Coronary artery (tissue), 2 donors: ENCODE measurements around the gene ACKR3.

Experiments
- DNase-seq: peaks from one replicate; pipeline ENCODE4 v3.0.0-alpha.2; 2017; ENCODE audit warnings: low spot score
- H3K27ac ChIP-seq, 2 donors: fragments of 200-600 bp; sonication (generic); one replicate each; pipeline ENCODE4 v1.5.1; 2016 to 2019
- H3K4me3 ChIP-seq: fragments of 200-600 bp; sonication (generic); 2 replicates; pipeline ENCODE4 v1.5.1; 2016; ENCODE audit warnings: mild to moderate bottlenecking, moderate library complexity
- TF ChIP-seq, protein P1 (sequence below): fragments of 200-600 bp; sonication (generic); IDR thresholded peaks from one replicate; pipeline ENCODE4 v1.5.1; 2019; ENCODE audit warnings: antibody characterized with exemption

ACKR3 gene

DNA sequence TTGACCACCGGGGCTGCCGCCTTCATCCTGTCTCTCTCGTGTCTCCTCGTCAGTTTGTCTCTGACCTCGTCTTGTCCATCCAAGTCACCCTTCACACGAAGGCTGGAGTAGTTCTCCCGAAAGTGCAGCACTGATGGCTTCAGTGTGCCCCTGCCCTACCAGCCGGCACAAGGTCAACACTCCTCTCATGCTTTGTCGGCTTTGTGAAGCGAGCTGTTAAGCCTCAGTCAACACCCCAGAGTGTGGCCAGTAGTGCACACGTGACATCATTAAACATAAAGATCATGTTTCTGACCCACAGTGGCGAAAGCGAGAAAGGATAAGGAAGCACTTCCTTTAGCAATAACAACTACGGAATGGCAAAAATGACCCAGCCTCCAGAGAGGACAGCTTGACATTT, 23.2 kb downstream of the ACKR3 start:
- no peak for DNase-seq
- TF ChIP-seq, protein P1, sequence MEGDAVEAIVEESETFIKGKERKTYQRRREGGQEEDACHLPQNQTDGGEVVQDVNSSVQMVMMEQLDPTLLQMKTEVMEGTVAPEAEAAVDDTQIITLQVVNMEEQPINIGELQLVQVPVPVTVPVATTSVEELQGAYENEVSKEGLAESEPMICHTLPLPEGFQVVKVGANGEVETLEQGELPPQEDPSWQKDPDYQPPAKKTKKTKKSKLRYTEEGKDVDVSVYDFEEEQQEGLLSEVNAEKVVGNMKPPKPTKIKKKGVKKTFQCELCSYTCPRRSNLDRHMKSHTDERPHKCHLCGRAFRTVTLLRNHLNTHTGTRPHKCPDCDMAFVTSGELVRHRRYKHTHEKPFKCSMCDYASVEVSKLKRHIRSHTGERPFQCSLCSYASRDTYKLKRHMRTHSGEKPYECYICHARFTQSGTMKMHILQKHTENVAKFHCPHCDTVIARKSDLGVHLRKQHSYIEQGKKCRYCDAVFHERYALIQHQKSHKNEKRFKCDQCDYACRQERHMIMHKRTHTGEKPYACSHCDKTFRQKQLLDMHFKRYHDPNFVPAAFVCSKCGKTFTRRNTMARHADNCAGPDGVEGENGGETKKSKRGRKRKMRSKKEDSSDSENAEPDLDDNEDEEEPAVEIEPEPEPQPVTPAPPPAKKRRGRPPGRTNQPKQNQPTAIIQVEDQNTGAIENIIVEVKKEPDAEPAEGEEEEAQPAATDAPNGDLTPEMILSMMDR = no peak
- no peak overlapping the region for H3K27ac ChIP-seq
- no peak overlapping the region for H3K4me3 ChIP-seq

DNA sequence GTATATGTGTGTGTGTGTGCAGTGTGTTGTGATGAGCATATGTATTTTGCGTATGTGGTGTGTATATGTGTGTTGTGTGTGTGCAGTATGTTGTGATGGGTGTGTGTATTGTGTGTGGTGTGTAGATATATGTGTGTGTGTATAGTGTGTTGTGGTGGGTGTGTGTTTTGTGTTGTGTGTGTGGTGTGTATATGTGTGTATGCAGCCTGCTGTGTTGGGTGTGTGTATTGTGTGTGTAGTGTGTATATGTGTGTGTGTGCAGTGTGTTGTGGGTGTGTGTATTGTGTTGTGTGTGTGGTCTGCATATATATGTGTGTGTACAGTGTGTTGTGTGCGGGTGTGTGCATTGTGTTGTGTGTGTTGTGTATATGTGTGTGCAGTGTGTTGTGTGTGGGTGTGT, 23.9 kb downstream of the ACKR3 start:
- TF ChIP-seq, protein P1 = no peak
- H3K4me3 ChIP-seq = no peak overlapping the region
- H3K27ac ChIP-seq = no peak overlapping the region
- DNase-seq = no peak

DNA sequence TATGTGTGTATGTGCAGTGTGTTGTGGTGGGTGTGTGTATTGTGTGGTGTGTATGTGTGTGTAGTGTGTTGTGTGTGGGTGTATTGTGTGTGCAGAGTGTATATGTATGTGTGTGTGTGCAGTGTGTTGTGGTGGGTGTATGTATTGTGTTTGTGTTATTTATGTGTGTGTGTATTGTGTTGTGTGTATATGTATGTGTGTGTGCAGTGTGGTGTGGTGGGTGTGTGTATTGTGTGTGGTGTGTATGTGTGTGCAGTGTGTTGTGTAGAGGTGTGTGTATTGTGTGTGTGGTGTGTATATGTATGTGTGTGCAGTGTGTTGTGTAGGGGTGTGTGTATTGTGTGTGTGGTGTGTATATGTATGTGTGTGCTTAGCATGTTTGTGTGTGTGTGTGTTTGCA, 24.3 kb downstream of the ACKR3 start:
- no peak overlapping the region for H3K4me3 ChIP-seq
- DNase-seq = no peak
- TF ChIP-seq, protein P1 = no peak
- no peak overlapping the region for H3K27ac ChIP-seq

GRCh38 chr2:236597629-236598028, 28.0 kb downstream of the ACKR3 start:
- H3K4me3 ChIP-seq = no peak overlapping the region
- DNase-seq = no peak
- no peak overlapping the region for H3K27ac ChIP-seq
- TF ChIP-seq, protein P1 = no peak

- no peak overlapping the region for H3K27ac ChIP-seq
- H3K4me3 ChIP-seq = no peak overlapping the region
- TF ChIP-seq, protein P1 = no peak
- DNase-seq = no peak
Observed at GRCh38 chr2:236599059-236599458, 29.4 kb downstream of the ACKR3 start.

DNA sequence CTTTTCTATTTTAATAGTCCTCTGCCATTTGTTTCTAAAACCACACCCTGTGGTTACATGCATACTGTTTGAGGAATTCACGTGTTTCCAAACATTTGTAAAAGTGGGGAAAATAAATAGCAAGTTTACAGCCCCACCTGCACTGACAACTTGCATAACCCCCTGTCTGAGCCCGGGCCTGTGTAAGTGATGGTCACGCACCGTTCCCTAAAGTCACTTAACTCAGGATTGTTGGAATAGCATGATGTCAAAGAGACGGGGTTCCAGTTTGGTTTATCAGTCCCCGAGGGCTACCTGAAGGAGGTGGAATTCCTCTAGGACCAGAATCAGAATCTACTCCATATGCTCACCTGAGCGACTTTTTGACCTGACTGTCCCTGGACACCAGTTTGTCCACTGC, 30.5 kb downstream of the ACKR3 start:
- TF ChIP-seq, protein P1 = no peak
- no peak overlapping the region for H3K4me3 ChIP-seq
- no peak overlapping the region for H3K27ac ChIP-seq
- no peak for DNase-seq

DNA sequence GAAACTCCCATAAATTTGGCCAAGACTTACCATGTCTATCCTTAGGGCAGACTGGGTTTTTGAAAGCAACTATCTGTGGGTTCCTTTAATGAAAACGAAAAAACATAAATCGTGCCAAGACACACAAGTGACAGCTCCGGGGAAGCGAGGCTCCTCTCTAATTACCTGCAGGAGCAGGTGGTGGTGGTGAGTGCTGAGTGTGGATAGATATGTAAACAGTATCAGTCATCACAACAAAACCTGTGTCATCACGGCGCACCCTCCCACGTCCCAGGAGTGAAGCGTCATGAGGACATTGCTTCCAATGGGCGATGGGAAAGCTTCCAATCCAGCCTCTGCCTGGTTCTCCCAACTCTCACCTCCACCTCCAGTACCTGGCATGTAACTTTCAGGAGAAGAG, 31.3 kb downstream of the ACKR3 start:
- Histone ChIP-seq H3K4me3 (no peak overlapping the region), H3K27ac (no peak overlapping the region)
- peak; percentile 58 for DNase-seq
- TF ChIP-seq, protein P1 = no peak
